Gastrocnemius medialis (tissue), 4 donors: ENCODE data around the gene NPB.

Experiments
- POLR2A ChIP-seq, 2 donors: fragments of 450-650 bp; IDR thresholded peaks; one replicate each; pipeline ENCODE4 v1.6.1; 2017; ENCODE audit warnings: antibody characterized with exemption in 2 of 2, mild to moderate bottlenecking in 2 of 2, moderate library complexity in 2 of 2
- TF ChIP-seq, protein P1 (sequence below), 5 experiments: fragments of 450-650 bp in 3 of 5; fragments of 200-600 bp in 2 of 5; sonication (generic) in 2 of 5; IDR thresholded peaks in 4 of 5; conservative IDR thresholded peaks in 1 of 5; 1 replicate in 4 of 5; 2 replicates in 1 of 5; pipeline ENCODE4 v1.5.1; 2016 to 2019; ENCODE audit warnings: antibody characterized with exemption in 5 of 5, mild to moderate bottlenecking in 3 of 5, moderate library complexity in 3 of 5

DNA sequence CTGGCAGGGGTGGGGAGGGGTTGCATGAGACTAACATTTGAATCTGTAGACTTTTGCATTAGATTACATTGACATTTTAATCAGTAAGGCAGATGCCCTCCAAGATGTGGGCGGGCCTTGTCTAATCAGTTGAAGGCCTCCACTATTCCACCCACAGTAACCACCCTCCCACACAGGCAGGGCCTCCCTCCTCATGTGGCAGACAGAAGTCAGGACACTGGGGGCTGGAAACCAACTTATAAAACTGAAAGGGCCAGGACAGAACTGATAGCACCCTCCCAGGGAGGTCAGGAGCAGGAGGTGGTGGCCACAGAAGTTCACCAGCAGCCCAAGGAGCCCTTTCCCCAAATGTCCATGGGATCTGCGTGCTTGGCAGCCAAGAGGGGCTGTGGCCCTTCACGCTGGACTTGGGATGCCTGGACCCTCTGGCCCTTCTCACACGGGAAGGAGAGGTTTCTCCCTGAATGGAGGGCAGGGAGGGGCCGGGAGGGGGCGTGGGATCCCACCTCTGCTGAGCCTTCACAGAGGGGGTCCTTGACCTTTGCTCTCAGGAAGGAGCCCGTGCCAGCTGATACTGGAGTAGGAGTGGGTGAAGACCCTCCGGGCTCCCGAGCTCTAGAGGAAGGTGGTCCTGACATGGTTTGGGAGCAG, 30.4 kb downstream of the NPB start:
- TF ChIP-seq, protein P1, sequence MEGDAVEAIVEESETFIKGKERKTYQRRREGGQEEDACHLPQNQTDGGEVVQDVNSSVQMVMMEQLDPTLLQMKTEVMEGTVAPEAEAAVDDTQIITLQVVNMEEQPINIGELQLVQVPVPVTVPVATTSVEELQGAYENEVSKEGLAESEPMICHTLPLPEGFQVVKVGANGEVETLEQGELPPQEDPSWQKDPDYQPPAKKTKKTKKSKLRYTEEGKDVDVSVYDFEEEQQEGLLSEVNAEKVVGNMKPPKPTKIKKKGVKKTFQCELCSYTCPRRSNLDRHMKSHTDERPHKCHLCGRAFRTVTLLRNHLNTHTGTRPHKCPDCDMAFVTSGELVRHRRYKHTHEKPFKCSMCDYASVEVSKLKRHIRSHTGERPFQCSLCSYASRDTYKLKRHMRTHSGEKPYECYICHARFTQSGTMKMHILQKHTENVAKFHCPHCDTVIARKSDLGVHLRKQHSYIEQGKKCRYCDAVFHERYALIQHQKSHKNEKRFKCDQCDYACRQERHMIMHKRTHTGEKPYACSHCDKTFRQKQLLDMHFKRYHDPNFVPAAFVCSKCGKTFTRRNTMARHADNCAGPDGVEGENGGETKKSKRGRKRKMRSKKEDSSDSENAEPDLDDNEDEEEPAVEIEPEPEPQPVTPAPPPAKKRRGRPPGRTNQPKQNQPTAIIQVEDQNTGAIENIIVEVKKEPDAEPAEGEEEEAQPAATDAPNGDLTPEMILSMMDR (IDR thresholded peaks at IDR 0.05 in 4 of 5, conservative IDR thresholded peaks at IDR 0.05 in 1 of 5): no peak
- TF ChIP-seq POLR2A (IDR thresholded peaks at IDR 0.05): no peak
